Peyer's patch (tissue), 4 donors: ENCODE data around the gene JAML. TPM values are rescaled to one million over a fixed set of nuclear protein-coding genes. Genes with fewer than 3 reads are reported as not detected.
A peak's percentile ranks its signal among the peaks of the same experiment; 100 is the strongest.

Experiments used
- DNase-seq, 3 donors: peaks; one replicate each; pipeline ENCODE4 v3.0.0-alpha.2; 2017 to 2019
- H3K27ac ChIP-seq, 4 donors: fragments of 200-600 bp; sonication (generic); one replicate each; pipeline ENCODE4 v1.5.1; 2016 to 2019
- H3K27me3 ChIP-seq, 2 donors: fragments of 200-600 bp; sonication (generic); one replicate each; pipeline ENCODE4 v1.5.1; 2019
- H3K36me3 ChIP-seq, 3 donors: fragments of 200-600 bp; sonication (generic); one replicate each; pipeline ENCODE4 v1.5.1; 2016 to 2019
- H3K4me1 ChIP-seq, 4 donors: fragments of 200-600 bp; sonication (generic); one replicate each; pipeline ENCODE4 v1.5.1; 2016 to 2019
- H3K4me3 ChIP-seq, 4 donors: fragments of 200-600 bp; sonication (generic); 1 replicate in 3 of 4; 2 replicates in 1 of 4; pipeline ENCODE4 v1.5.1; 2016 to 2019; ENCODE audit warnings: mild to moderate bottlenecking in 1 of 4
- H3K9me3 ChIP-seq, 4 donors: fragments of 200-600 bp; sonication (generic); one replicate each; pipeline ENCODE4 v1.5.1; 2016 to 2019; ENCODE audit warnings: mild to moderate bottlenecking in 1 of 4
- CTCF ChIP-seq, 6 experiments: fragments of 450-650 bp in 4 of 6; fragments of 200-600 bp in 2 of 6; sonication (generic) in 1 of 6; IDR thresholded peaks; one replicate each; pipeline ENCODE4 v1.5.1; 2017 to 2019; ENCODE audit warnings: antibody characterized with exemption in 6 of 6, mild to moderate bottlenecking in 3 of 6, moderate library complexity in 1 of 6
- POLR2A ChIP-seq, 2 donors: fragments of 450-650 bp; IDR thresholded peaks; one replicate each; pipeline ENCODE4 v1.5.1; 2017; ENCODE audit warnings: antibody characterized with exemption in 2 of 2, mild to moderate bottlenecking in 2 of 2, moderate library complexity in 2 of 2
- total RNA-seq, 4 donors: library from RNA; depleted of rRNA; stranded (reverse); fragments of >200 nt; gene quantifications; one replicate each; pipeline ENCODE4 v1.1.0, GENCODE V29; 2016

JAML gene
- total RNA-seq, 4 donors from 2014 or later: 7.5 to 83.3 (median 14.4) TPM

GRCh38 chr11:118212781-118213191, 12.0 kb downstream of the JAML start:
- Histone ChIP-seq H3K9me3 (no peaks in the 10 kb centered on the region), H3K27ac (peak overlapping the region in 2 of 4 donors; percentile 65 to 74), H3K27me3 (no peaks in the 10 kb centered on the region), H3K4me1 (peaks cover 0 to 16% (median 4%) of the 10 kb centered on the region in 4 donors), H3K4me3 (no peak overlapping the region), H3K36me3 (no peaks in the 10 kb centered on the region)
- DNase-seq: no peak
- TF ChIP-seq POLR2A (IDR thresholded peaks at IDR 0.05): no peak
- TF ChIP-seq CTCF (IDR thresholded peaks at IDR 0.05): no peak

GRCh38 chr11:118212131-118212725, 12.6 kb downstream of the JAML start:
- Histone ChIP-seq H3K27ac (peak overlapping the region in 1 of 4 donors; percentile 37), H3K4me3 (no peak overlapping the region), H3K9me3 (no peaks in the 10 kb centered on the region), H3K4me1 (peaks cover 0 to 16% (median 4%) of the 10 kb centered on the region in 4 donors), H3K36me3 (no peaks in the 10 kb centered on the region), H3K27me3 (no peaks in the 10 kb centered on the region)
- DNase-seq: no peak
- no peak for TF ChIP-seq POLR2A (IDR thresholded peaks at IDR 0.05)
- TF ChIP-seq CTCF (IDR thresholded peaks at IDR 0.05): no peak

GRCh38 chr11:118211006-118211405, 13.8 kb downstream of the JAML start:
- TF ChIP-seq CTCF (IDR thresholded peaks at IDR 0.05): no peak
- no peak for TF ChIP-seq POLR2A (IDR thresholded peaks at IDR 0.05)
- H3K27ac ChIP-seq: no peak overlapping the region
- no peaks in the 10 kb centered on the region for H3K36me3 ChIP-seq
- H3K9me3 ChIP-seq: no peaks in the 10 kb centered on the region
- H3K27me3 ChIP-seq: no peaks in the 10 kb centered on the region
- H3K4me3 ChIP-seq: no peak overlapping the region
- DNase-seq: no peak
- H3K4me1 ChIP-seq: peaks cover 0 to 16% (median 4%) of the 10 kb centered on the region in 4 donors

GRCh38 chr11:118210323-118210722, 14.5 kb downstream of the JAML start:
- TF ChIP-seq POLR2A (IDR thresholded peaks at IDR 0.05): no peak
- TF ChIP-seq CTCF (IDR thresholded peaks at IDR 0.05): no peak
- no peak overlapping the region for H3K4me3 ChIP-seq
- H3K27ac ChIP-seq: no peak overlapping the region
- no peaks in the 10 kb centered on the region for H3K9me3 ChIP-seq
- H3K36me3 ChIP-seq: no peaks in the 10 kb centered on the region
- H3K27me3 ChIP-seq: no peaks in the 10 kb centered on the region
- peaks cover 0 to 16% (median 4%) of the 10 kb centered on the region in 4 donors for H3K4me1 ChIP-seq
- no peak for DNase-seq

- TF ChIP-seq POLR2A (IDR thresholded peaks at IDR 0.05) (no peak), CTCF (IDR thresholded peaks at IDR 0.05) (no peak)
- peaks cover 0 to 16% (median 3%) of the 10 kb centered on the region in 4 donors for H3K4me1 ChIP-seq
- no peaks in the 10 kb centered on the region for H3K36me3 ChIP-seq
- H3K27me3 ChIP-seq: no peaks in the 10 kb centered on the region
- no peaks in the 10 kb centered on the region for H3K9me3 ChIP-seq
- no peak overlapping the region for H3K4me3 ChIP-seq
- no peak for DNase-seq
- no peak overlapping the region for H3K27ac ChIP-seq
Observed at GRCh38 chr11:118209033-118209432, 15.8 kb downstream of the JAML start.
